Hepatocyte (in vitro differentiated cells): ENCODE data around the gene STX8. TPM values are rescaled to one million over a fixed set of nuclear protein-coding genes. Genes with fewer than 3 reads are reported as not detected.

ENCODE experiments used
- DNase-seq: peaks from one replicate; pipeline ENCODE4 v3.0.0-alpha.2; 2016; ENCODE audit warnings: low spot score
- H2AFZ ChIP-seq: fragments of 200-600 bp; sonication (generic); 2 replicates; pipeline ENCODE4 v1.6.0; 2016; ENCODE audit warnings: antibody characterized with exemption, mild to moderate bottlenecking
- H3K27ac ChIP-seq: fragments of 200-600 bp; sonication (generic); 2 replicates; pipeline ENCODE4 v1.5.1; 2016; ENCODE audit warnings: mild to moderate bottlenecking
- H3K27me3 ChIP-seq: fragments of 200-600 bp; sonication (generic); 2 replicates; pipeline ENCODE4 v1.6.1; 2016
- H3K36me3 ChIP-seq: fragments of 200-600 bp; sonication (generic); replicated peaks from 2 replicates; pipeline ENCODE4 v1.5.1; 2016; ENCODE audit warnings: low read depth; ENCODE audit not compliant: insufficient read depth
- H3K4me1 ChIP-seq: fragments of 200-600 bp; sonication (generic); 2 replicates; pipeline ENCODE4 v1.5.1; 2016; ENCODE audit warnings: mild to moderate bottlenecking, moderate library complexity; ENCODE audit not compliant: insufficient read depth
- H3K4me2 ChIP-seq: fragments of 200-600 bp; sonication (generic); 2 replicates; pipeline ENCODE4 v1.6.0; 2016
- H3K4me3 ChIP-seq: fragments of 200-600 bp; sonication (generic); 2 replicates; pipeline ENCODE4 v1.5.1; 2016; ENCODE audit warnings: mild to moderate bottlenecking
- H3K79me2 ChIP-seq: fragments of 200-600 bp; sonication (generic); 2 replicates; pipeline ENCODE4 v1.6.0; 2017; ENCODE audit warnings: mild to moderate bottlenecking
- H3K9me2 ChIP-seq: fragments of 200-600 bp; sonication (generic); replicated peaks from 2 replicates; pipeline ENCODE4 v1.6.0; 2017; ENCODE audit warnings: mild to moderate bottlenecking; ENCODE audit not compliant: insufficient read depth
- H3K9me3 ChIP-seq: fragments of 200-600 bp; sonication (generic); 2 replicates; pipeline ENCODE4 v1.5.1; 2016; ENCODE audit warnings: low read depth, mild to moderate bottlenecking
- H4K20me1 ChIP-seq: fragments of 200-600 bp; sonication (generic); 2 replicates; pipeline ENCODE4 v1.6.0; 2016; ENCODE audit warnings: mild to moderate bottlenecking; ENCODE audit not compliant: insufficient read depth, poor library complexity, severe bottlenecking
- CTCF ChIP-seq: fragments of 200-600 bp; sonication (generic); IDR thresholded peaks from 2 replicates; pipeline ENCODE4 v1.5.1; 2016; ENCODE audit warnings: antibody characterized with exemption, mild to moderate bottlenecking; ENCODE audit not compliant: poor library complexity
- EZH2 ChIP-seq: fragments of 200-600 bp; sonication (generic); IDR thresholded peaks from 2 replicates; pipeline ENCODE4 v1.6.1; 2016; ENCODE audit warnings: antibody characterized with exemption, mild to moderate bottlenecking, borderline replicate concordance
- EZH2phosphoT487 ChIP-seq: fragments of 200-600 bp; sonication (generic); IDR thresholded peaks from one replicate; pipeline ENCODE4 v1.6.1; 2018; ENCODE audit warnings: antibody characterized with exemption, mild to moderate bottlenecking, low read depth, moderate library complexity; ENCODE audit not compliant: unreplicated experiment, severe bottlenecking
- WGBS: methylation state at CpG from one replicate; pipeline ENCODE4 v1.1.6; 2016; ENCODE audit warnings: low lambda C conversion rate; ENCODE audit errors: missing lambda C conversion rate; 5-methylcytosine and 5-hydroxymethylcytosine counted together
- polyA plus RNA-seq: library from polyadenylated mRNA; unstranded; fragments of >200 nt; fragmentation: Nextera tagmentation; extraction: Ambion mirVana; gene quantifications from 2 replicates; pipeline ENCODE4 v1.2.1, GENCODE V29; 2016
- total RNA-seq: library from RNA; depleted of rRNA; stranded (reverse); fragments of >200 nt; gene quantifications from 2 replicates; pipeline ENCODE4 v1.2.3, GENCODE V29; 2014

The STX8 gene
- total and polyA plus RNA-seq, 2 experiments from 2014 or later: 40.6 to 64.7 TPM

GRCh38 chr17:9419932-9420453 is 155.6 kb downstream of the STX8 start:
- Histone ChIP-seq H3K4me3 (no peak overlapping the region), H4K20me1 (no peaks in the 10 kb centered on the region), H2AFZ (no peak overlapping the region), H3K4me1 (no peaks in the 10 kb centered on the region), H3K9me3 (no peaks in the 10 kb centered on the region), H3K27ac (no peak overlapping the region), H3K9me2 (no peaks in the 10 kb centered on the region), H3K79me2 (no peaks in the 10 kb centered on the region), H3K27me3 (no peaks in the 10 kb centered on the region), H3K36me3 (no peaks in the 10 kb centered on the region), H3K4me2 (no peak overlapping the region)
- no peak for DNase-seq
- 97% methylated on average over 10 of the region's 10 CpGs for WGBS
- TF ChIP-seq CTCF: no peak

- Histone ChIP-seq H3K9me2 (no peaks in the 10 kb centered on the region), H3K4me3 (no peak overlapping the region), H3K27me3 (no peaks in the 10 kb centered on the region), H3K27ac (no peak overlapping the region), H3K4me2 (no peak overlapping the region), H2AFZ (no peak overlapping the region), H3K9me3 (no peaks in the 10 kb centered on the region), H4K20me1 (no peaks in the 10 kb centered on the region), H3K36me3 (no peaks in the 10 kb centered on the region), H3K4me1 (peaks cover 3% of the 10 kb centered on the region), H3K79me2 (no peaks in the 10 kb centered on the region)
- TF ChIP-seq EZH2 (no peak), EZH2phosphoT487 (no peak), CTCF (no peak)
- WGBS: 97% methylated on average over 2 of the region's 3 CpGs
- no peak for DNase-seq
Measured at GRCh38 chr17:9414471-9414870, 161.1 kb downstream of the STX8 start.

GRCh38 chr17:9410737-9411136 is 164.9 kb downstream of the STX8 start:
- Histone ChIP-seq H3K27me3 (no peaks in the 10 kb centered on the region), H3K79me2 (no peaks in the 10 kb centered on the region), H4K20me1 (no peaks in the 10 kb centered on the region), H3K9me3 (no peaks in the 10 kb centered on the region), H3K36me3 (no peaks in the 10 kb centered on the region), H3K4me2 (no peak overlapping the region), H3K4me1 (peaks cover 10% of the 10 kb centered on the region), H3K4me3 (no peak overlapping the region), H3K9me2 (no peaks in the 10 kb centered on the region), H3K27ac (no peak overlapping the region), H2AFZ (no peak overlapping the region)
- DNase-seq: no peak
- TF ChIP-seq EZH2: no peak
- TF ChIP-seq CTCF: no peak
- no peak for TF ChIP-seq EZH2phosphoT487
- WGBS: 92% methylated on average over 2 of the region's 2 CpGs

- no peaks in the 10 kb centered on the region for H3K9me2 ChIP-seq
- no peaks in the 10 kb centered on the region for H3K9me3 ChIP-seq
- no peak overlapping the region for H3K27ac ChIP-seq
- H3K27me3 ChIP-seq: no peaks in the 10 kb centered on the region
- H3K36me3 ChIP-seq: no peaks in the 10 kb centered on the region
- no peak overlapping the region for H3K4me2 ChIP-seq
- no peak overlapping the region for H2AFZ ChIP-seq
- peaks cover 10% of the 10 kb centered on the region for H3K4me1 ChIP-seq
- 88% methylated on average over 9 of the region's 9 CpGs for WGBS
- H4K20me1 ChIP-seq: no peaks in the 10 kb centered on the region
- no peak overlapping the region for H3K4me3 ChIP-seq
- TF ChIP-seq EZH2: no peak
- no peak for TF ChIP-seq CTCF
- TF ChIP-seq EZH2phosphoT487: no peak
- no peak for DNase-seq
- no peaks in the 10 kb centered on the region for H3K79me2 ChIP-seq
Measured at GRCh38 chr17:9410301-9410700, 165.3 kb downstream of the STX8 start.
